Measurements from ENCODE around the gene RFX8. TPM values are rescaled to one million over a fixed set of nuclear protein-coding genes. Genes with fewer than 3 reads are reported as not detected.

The RFX8 gene
- total RNA-seq, 2 donors from 2014 or later = not detected

- Histone ChIP-seq H3K9ac (ENCODE audit: extremely low read depth, low read length, poor library complexity, severe bottlenecking) (no peak overlapping the region), H3K27ac (ENCODE audit: low read depth, low read length) (no peak overlapping the region), H3K27me3 (ENCODE audit: control insufficient read depth, insufficient read depth, low read length, poor library complexity, severe bottlenecking) (no peaks in the 10 kb centered on the region), H3K4me3 (ENCODE audit: low read length) (no peak overlapping the region), H3K9me3 (ENCODE audit: control insufficient read depth, low read length) (no peaks in the 10 kb centered on the region), H3K4me1 (ENCODE audit: control insufficient read depth, insufficient read depth, low read length) (no peaks in the 10 kb centered on the region), H3K36me3 (ENCODE audit: control insufficient read depth, insufficient read depth, low read length) (no peaks in the 10 kb centered on the region)
- H3K27me3 Mint-ChIP-seq (ENCODE audit: insufficient read depth) = peaks cover 49% of the 10 kb centered on the region
- H3K4me1 Mint-ChIP-seq = no peaks in the 10 kb centered on the region
- no peak overlapping the region for H3K4me3 Mint-ChIP-seq
- H3K9me3 Mint-ChIP-seq = no peaks in the 10 kb centered on the region
- no peaks in the 10 kb centered on the region for H3K36me3 Mint-ChIP-seq (ENCODE audit: low read depth)
- H3K27ac Mint-ChIP-seq = no peak overlapping the region
- no peak for TF ChIP-seq CTCF (conservative IDR thresholded peaks at IDR 0.05)
- 95 to 100% methylated on average over 4 to 7 of the region's 7 CpGs for WGBS, 2 experiments (ENCODE audit: insufficient coverage in 1 of 2, insufficient read length in 1 of 2)
- no peak for DNase-seq
Measured at GRCh38 chr2:101427240-101427639, 47.7 kb downstream of the RFX8 start.

GRCh38 chr2:101426822-101427221, 48.1 kb downstream of the RFX8 start:
- 92 to 94% methylated on average over 4 to 7 of the region's 7 CpGs for WGBS, 2 experiments (ENCODE audit: insufficient coverage in 1 of 2, insufficient read length in 1 of 2)
- Histone ChIP-seq H3K27ac (ENCODE audit: low read depth, low read length) (no peak overlapping the region), H3K4me1 (ENCODE audit: control insufficient read depth, insufficient read depth, low read length) (no peaks in the 10 kb centered on the region), H3K9me3 (ENCODE audit: control insufficient read depth, low read length) (no peaks in the 10 kb centered on the region), H3K9ac (ENCODE audit: extremely low read depth, low read length, poor library complexity, severe bottlenecking) (no peak overlapping the region), H3K36me3 (ENCODE audit: control insufficient read depth, insufficient read depth, low read length) (no peaks in the 10 kb centered on the region), H3K27me3 (ENCODE audit: control insufficient read depth, insufficient read depth, low read length, poor library complexity, severe bottlenecking) (no peaks in the 10 kb centered on the region), H3K4me3 (ENCODE audit: low read length) (no peak overlapping the region)
- Mint-ChIP-seq H3K27ac (no peak overlapping the region), H3K27me3 (ENCODE audit: insufficient read depth) (peaks cover 49% of the 10 kb centered on the region), H3K4me3 (no peak overlapping the region), H3K36me3 (ENCODE audit: low read depth) (no peaks in the 10 kb centered on the region), H3K4me1 (no peaks in the 10 kb centered on the region), H3K9me3 (no peaks in the 10 kb centered on the region)
- no peak for TF ChIP-seq CTCF (conservative IDR thresholded peaks at IDR 0.05)
- no peak for DNase-seq

- Mint-ChIP-seq H3K36me3 (ENCODE audit: low read depth) (no peaks in the 10 kb centered on the region), H3K27me3 (ENCODE audit: insufficient read depth) (peaks cover 16% of the 10 kb centered on the region), H3K4me1 (no peaks in the 10 kb centered on the region), H3K9me3 (no peaks in the 10 kb centered on the region), H3K4me3 (no peak overlapping the region), H3K27ac (no peak overlapping the region)
- H3K4me1 ChIP-seq (ENCODE audit: control insufficient read depth, insufficient read depth, low read length) = no peaks in the 10 kb centered on the region
- H3K4me3 ChIP-seq (ENCODE audit: low read length) = no peak overlapping the region
- H3K27ac ChIP-seq (ENCODE audit: low read depth, low read length) = no peak overlapping the region
- WGBS, 2 experiments (ENCODE audit: insufficient coverage in 1 of 2, insufficient read length in 1 of 2) = 91 to 94% methylated on average over 4 of the region's 4 CpGs
- TF ChIP-seq CTCF (conservative IDR thresholded peaks at IDR 0.05) = no peak
- H3K9me3 ChIP-seq (ENCODE audit: control insufficient read depth, low read length) = no peaks in the 10 kb centered on the region
- no peak overlapping the region for H3K9ac ChIP-seq (ENCODE audit: extremely low read depth, low read length, poor library complexity, severe bottlenecking)
- no peaks in the 10 kb centered on the region for H3K27me3 ChIP-seq (ENCODE audit: control insufficient read depth, insufficient read depth, low read length, poor library complexity, severe bottlenecking)
- DNase-seq = no peak
- no peaks in the 10 kb centered on the region for H3K36me3 ChIP-seq (ENCODE audit: control insufficient read depth, insufficient read depth, low read length)
Measured at GRCh38 chr2:101420623-101421022, 54.3 kb downstream of the RFX8 start.

Measured in endodermal cell (in vitro differentiated cells).